CD14-positive monocyte (primary cell): ENCODE data around the gene ZNF821. TPM values are rescaled to one million over a fixed set of nuclear protein-coding genes. Genes with fewer than 3 reads are reported as not detected.

ENCODE experiments used
- DNase-seq, 3 donors: peaks; one replicate each; pipeline ENCODE4 v3.0.0-alpha.2; 2011 to 2022
- H2AFZ ChIP-seq: 2 replicates; pipeline ENCODE4 v1.6.0; 2012; ENCODE audit warnings: mild to moderate bottlenecking, low read depth, low read length, inconsistent platforms; ENCODE audit not compliant: insufficient read depth, poor library complexity, severe bottlenecking
- H3K27ac ChIP-seq, 2 donors: 1 replicate in 1 of 2; 2 replicates in 1 of 2; pipeline ENCODE4 v1.5.1; 2012 to 2013; ENCODE audit warnings: low read length in 2 of 2, control low read depth in 1 of 2, inconsistent platforms in 1 of 2, low read depth in 1 of 2, mild to moderate bottlenecking in 1 of 2
- H3K27me3 ChIP-seq, 2 donors: one replicate each; pipeline versions ENCODE4 v1.6.0 to v1.6.1; 2011 to 2013; ENCODE audit warnings: low read length in 2 of 2; ENCODE audit not compliant: control insufficient read depth in 2 of 2, insufficient read depth in 2 of 2
- H3K36me3 ChIP-seq, 2 donors: replicated peaks in 1 of 2; 1 replicate in 1 of 2; 2 replicates in 1 of 2; pipeline versions ENCODE4 v1.5.1 to v1.6.1; 2012 to 2013; ENCODE audit warnings: low read length in 2 of 2, control low read depth in 1 of 2, inconsistent platforms in 1 of 2, mild to moderate bottlenecking in 1 of 2; ENCODE audit not compliant: insufficient read depth in 2 of 2, control insufficient read depth in 1 of 2
- H3K4me1 ChIP-seq, 2 donors: 1 replicate in 1 of 2; 2 replicates in 1 of 2; pipeline versions ENCODE4 v1.5.1 to v1.6.1; 2012 to 2013; ENCODE audit warnings: low read length in 2 of 2, control low read depth in 1 of 2, inconsistent platforms in 1 of 2, mild to moderate bottlenecking in 1 of 2, moderate library complexity in 1 of 2; ENCODE audit not compliant: insufficient read depth in 2 of 2, control insufficient read depth in 1 of 2
- H3K4me2 ChIP-seq: replicated peaks from 2 replicates; pipeline ENCODE3; 2012; ENCODE audit warnings: low read length, moderate library complexity, mild to moderate bottlenecking; ENCODE audit not compliant: poor library complexity, severe bottlenecking; ENCODE audit errors: extremely low read depth
- H3K4me3 ChIP-seq, 3 experiments: fragments of 200-600 bp in 1 of 3; sonication (generic) in 1 of 3; replicated peaks in 1 of 3; 1 replicate in 2 of 3; 2 replicates in 1 of 3; pipeline ENCODE4 v1.5.1; 2011 to 2013; ENCODE audit warnings: low read length in 3 of 3, mild to moderate bottlenecking in 3 of 3, control low read depth in 2 of 3, low read depth in 2 of 3, inconsistent platforms in 1 of 3, moderate library complexity in 1 of 3
- H3K79me2 ChIP-seq: 2 replicates; pipeline ENCODE4 v1.6.0; 2012; ENCODE audit warnings: mild to moderate bottlenecking, control low read depth, inconsistent platforms, low read length, moderate library complexity; ENCODE audit not compliant: insufficient read depth
- H3K9ac ChIP-seq: 2 replicates; pipeline ENCODE4 v1.6.0; 2017; ENCODE audit warnings: low read length, mild to moderate bottlenecking; ENCODE audit not compliant: insufficient read depth, poor library complexity, severe bottlenecking
- H3K9me3 ChIP-seq, 2 donors: replicated peaks in 1 of 2; 1 replicate in 1 of 2; 2 replicates in 1 of 2; pipeline versions ENCODE4 v1.5.1 to v1.6.1; 2012 to 2013; ENCODE audit warnings: low read length in 2 of 2, control low read depth in 1 of 2; ENCODE audit not compliant: control insufficient read depth in 1 of 2, insufficient read depth in 1 of 2
- H4K20me1 ChIP-seq: 2 replicates; pipeline ENCODE4 v1.6.0; 2012; ENCODE audit warnings: mild to moderate bottlenecking, low read length, control low read depth, moderate library complexity; ENCODE audit not compliant: insufficient read depth
- H3K27ac Mint-ChIP-seq, 7 donors: one replicate each; pipeline ENCODE4 v1.8.0; 2020; ENCODE audit warnings: mild to moderate bottlenecking in 7 of 7, mixed read lengths in 7 of 7, moderate library complexity in 6 of 7, inconsistent platforms in 2 of 7
- H3K27me3 Mint-ChIP-seq, 3 donors: one replicate each; pipeline ENCODE4 v1.8.0; 2021 to 2022; ENCODE audit warnings: low read depth in 3 of 3, mild to moderate bottlenecking in 3 of 3, mixed read lengths in 3 of 3, moderate library complexity in 3 of 3, inconsistent platforms in 1 of 3
- H3K36me3 Mint-ChIP-seq, 2 donors: one replicate each; pipeline ENCODE4 v1.8.0; 2020; ENCODE audit warnings: mixed read lengths in 2 of 2, inconsistent platforms in 1 of 2, mild to moderate bottlenecking in 1 of 2
- H3K4me1 Mint-ChIP-seq: one replicate; pipeline ENCODE4 v1.8.0; 2020; ENCODE audit warnings: mild to moderate bottlenecking, mixed read lengths
- H3K4me3 Mint-ChIP-seq, 2 donors: one replicate each; pipeline ENCODE4 v1.8.0; 2020; ENCODE audit warnings: mild to moderate bottlenecking in 2 of 2, mixed read lengths in 2 of 2, moderate library complexity in 1 of 2
- H3K9me3 Mint-ChIP-seq, 7 donors: one replicate each; pipeline ENCODE4 v1.8.0; 2020 to 2022; ENCODE audit warnings: mixed read lengths in 7 of 7, mild to moderate bottlenecking in 6 of 7, moderate library complexity in 6 of 7, inconsistent platforms in 2 of 7
- WGBS: methylation state at CpG from one replicate; pipeline ENCODE4 v1.1.5; 2013; ENCODE audit warnings: missing lambda C conversion rate; ENCODE audit not compliant: insufficient coverage; 5-methylcytosine and 5-hydroxymethylcytosine counted together
- intact Hi-C, 2 donors: fragments of 100-400 bp; cut with micrococcal nuclease; formaldehyde crosslinking; loops; one replicate each; pipeline versions ENCODE4 v1.15.0 to v1.15.1; 2023
- polyA plus RNA-seq, 3 donors: library from polyadenylated mRNA; depleted of rRNA in 1 of 3; unstranded in 2 of 3; stranded (reverse) in 1 of 3; fragments of 300-500 nt in 2 of 3; fragments of >200 nt in 1 of 3; fragmentation: Illumina TruSeq in 2 of 3; gene quantifications; 1 replicate in 2 of 3; 2 replicates in 1 of 3; pipeline ENCODE4 v1.2.3, GENCODE V29; 2012 to 2021
- TF ChIP-seq, protein P1 (sequence below): fragments of 200-600 bp; IDR thresholded peaks from one replicate; pipeline ENCODE4 v1.8.0; 2022; ENCODE audit warnings: antibody characterized with exemption, mild to moderate bottlenecking

ZNF821 gene
- polyA plus RNA-seq, 3 donors, result 3.1 to 5.4 (median 4.9) TPM

DNA sequence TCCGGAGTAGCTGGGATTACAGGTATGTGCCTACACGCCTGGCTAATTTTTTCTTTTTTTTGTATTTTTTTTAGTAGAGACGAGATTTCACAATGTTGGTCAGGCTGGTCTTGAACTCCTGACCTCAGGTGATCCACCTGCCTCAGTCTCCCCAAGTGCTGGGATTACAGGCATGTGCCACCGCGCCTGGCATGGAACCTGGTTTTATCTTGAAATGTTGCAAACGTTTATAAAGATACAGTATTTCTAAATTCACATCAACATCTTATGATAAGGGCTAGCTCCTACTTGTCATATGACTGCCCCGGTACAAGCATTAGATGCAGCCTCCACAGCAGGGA lies 9.9 kb upstream of the ZNF821 start:
- Mint-ChIP-seq H3K9me3 (no peaks in the 10 kb centered on the region), H3K4me3 (peak overlapping the region; percentile 98 to 99), H3K4me1 (peaks cover 29% of the 10 kb centered on the region), H3K27ac (peak overlapping the region; percentile 40 to 99 (median 98)), H3K36me3 (peaks cover 2 to 6% of the 10 kb centered on the region in 2 donors), H3K27me3 (peaks cover 0 to 1% (median 0%) of the 10 kb centered on the region in 3 donors)
- peak overlapping the region; percentile 68 to 98 (median 78) for H3K4me3 ChIP-seq
- H3K36me3 ChIP-seq, result no peaks in the 10 kb centered on the region
- H3K4me1 ChIP-seq, result peaks cover 17 to 38% of the 10 kb centered on the region in 2 donors
- intact Hi-C loops, result loop anchor here in 1 of 2 donors (2.0 to 10.0 kb wide), 2 partner anchors 85 to 201 kb away; partner anchors contain the start of genes AP1G1, DHX38 and TXNL4B
- H3K79me2 ChIP-seq, result peaks cover 52% of the 10 kb centered on the region
- peak overlapping the region; percentile 91 to 93 for H3K27ac ChIP-seq
- peak overlapping the region; percentile 87 for H2AFZ ChIP-seq
- peak overlapping the region; percentile 88 for H3K4me2 ChIP-seq
- TF ChIP-seq, protein P1, sequence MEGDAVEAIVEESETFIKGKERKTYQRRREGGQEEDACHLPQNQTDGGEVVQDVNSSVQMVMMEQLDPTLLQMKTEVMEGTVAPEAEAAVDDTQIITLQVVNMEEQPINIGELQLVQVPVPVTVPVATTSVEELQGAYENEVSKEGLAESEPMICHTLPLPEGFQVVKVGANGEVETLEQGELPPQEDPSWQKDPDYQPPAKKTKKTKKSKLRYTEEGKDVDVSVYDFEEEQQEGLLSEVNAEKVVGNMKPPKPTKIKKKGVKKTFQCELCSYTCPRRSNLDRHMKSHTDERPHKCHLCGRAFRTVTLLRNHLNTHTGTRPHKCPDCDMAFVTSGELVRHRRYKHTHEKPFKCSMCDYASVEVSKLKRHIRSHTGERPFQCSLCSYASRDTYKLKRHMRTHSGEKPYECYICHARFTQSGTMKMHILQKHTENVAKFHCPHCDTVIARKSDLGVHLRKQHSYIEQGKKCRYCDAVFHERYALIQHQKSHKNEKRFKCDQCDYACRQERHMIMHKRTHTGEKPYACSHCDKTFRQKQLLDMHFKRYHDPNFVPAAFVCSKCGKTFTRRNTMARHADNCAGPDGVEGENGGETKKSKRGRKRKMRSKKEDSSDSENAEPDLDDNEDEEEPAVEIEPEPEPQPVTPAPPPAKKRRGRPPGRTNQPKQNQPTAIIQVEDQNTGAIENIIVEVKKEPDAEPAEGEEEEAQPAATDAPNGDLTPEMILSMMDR, result no peak
- H3K9ac ChIP-seq, result peak overlapping the region; percentile 91
- peaks cover 26% of the 10 kb centered on the region for H4K20me1 ChIP-seq
- no peaks in the 10 kb centered on the region for H3K27me3 ChIP-seq
- no peak for DNase-seq
- WGBS, result 48% methylated on average over 3 of the region's 7 CpGs
- H3K9me3 ChIP-seq, result no peaks in the 10 kb centered on the region

DNA sequence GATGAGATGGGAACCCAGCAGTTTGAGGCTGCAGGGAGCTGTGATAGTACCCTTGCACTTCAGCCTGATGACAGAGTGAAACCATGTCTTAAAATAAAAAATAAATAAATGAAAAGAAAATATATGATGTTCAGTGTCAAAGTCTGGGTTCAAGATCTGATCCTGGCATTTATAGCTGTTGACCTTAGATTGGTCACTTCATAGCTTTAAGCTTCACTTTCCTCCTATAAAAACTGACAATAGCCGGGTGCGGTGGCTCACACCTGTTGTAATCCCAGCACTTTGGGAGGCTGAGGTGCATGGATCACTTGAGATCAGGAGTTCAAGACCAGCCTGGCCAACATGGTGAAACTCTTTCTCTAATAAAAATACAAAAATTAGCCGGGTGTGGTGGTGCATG lies 5.2 kb upstream of the ZNF821 start:
- no peak overlapping the region for H3K27ac Mint-ChIP-seq
- intact Hi-C loops, result loop anchor here in 1 of 2 donors (5.0 kb wide), 1 partner anchor 42 kb away; the partner anchor contains the start of gene ATXN1L
- H3K79me2 ChIP-seq, result peaks cover 5% of the 10 kb centered on the region
- H3K36me3 ChIP-seq, result no peaks in the 10 kb centered on the region
- no peaks in the 10 kb centered on the region for H4K20me1 ChIP-seq
- no peak overlapping the region for H3K27ac ChIP-seq
- no peak overlapping the region for H2AFZ ChIP-seq
- H3K4me1 ChIP-seq, result peaks cover 18 to 19% of the 10 kb centered on the region in 2 donors
- no peak overlapping the region for H3K4me3 Mint-ChIP-seq
- no peaks in the 10 kb centered on the region for H3K36me3 Mint-ChIP-seq
- no peaks in the 10 kb centered on the region for H3K9me3 ChIP-seq
- H3K4me2 ChIP-seq, result no peak overlapping the region
- no peaks in the 10 kb centered on the region for H3K27me3 ChIP-seq
- peaks cover 21% of the 10 kb centered on the region for H3K4me1 Mint-ChIP-seq
- peaks cover 0 to 1% (median 0%) of the 10 kb centered on the region in 3 donors for H3K27me3 Mint-ChIP-seq
- DNase-seq, result no peak
- no peak overlapping the region for H3K4me3 ChIP-seq
- H3K9ac ChIP-seq, result no peak overlapping the region
- TF ChIP-seq, protein P1, result no peak
- no peaks in the 10 kb centered on the region for H3K9me3 Mint-ChIP-seq
- WGBS, result 92% methylated on average over 2 of the region's 3 CpGs
